Measurements from ENCODE around the gene OSM.

The OSM gene

DNA sequence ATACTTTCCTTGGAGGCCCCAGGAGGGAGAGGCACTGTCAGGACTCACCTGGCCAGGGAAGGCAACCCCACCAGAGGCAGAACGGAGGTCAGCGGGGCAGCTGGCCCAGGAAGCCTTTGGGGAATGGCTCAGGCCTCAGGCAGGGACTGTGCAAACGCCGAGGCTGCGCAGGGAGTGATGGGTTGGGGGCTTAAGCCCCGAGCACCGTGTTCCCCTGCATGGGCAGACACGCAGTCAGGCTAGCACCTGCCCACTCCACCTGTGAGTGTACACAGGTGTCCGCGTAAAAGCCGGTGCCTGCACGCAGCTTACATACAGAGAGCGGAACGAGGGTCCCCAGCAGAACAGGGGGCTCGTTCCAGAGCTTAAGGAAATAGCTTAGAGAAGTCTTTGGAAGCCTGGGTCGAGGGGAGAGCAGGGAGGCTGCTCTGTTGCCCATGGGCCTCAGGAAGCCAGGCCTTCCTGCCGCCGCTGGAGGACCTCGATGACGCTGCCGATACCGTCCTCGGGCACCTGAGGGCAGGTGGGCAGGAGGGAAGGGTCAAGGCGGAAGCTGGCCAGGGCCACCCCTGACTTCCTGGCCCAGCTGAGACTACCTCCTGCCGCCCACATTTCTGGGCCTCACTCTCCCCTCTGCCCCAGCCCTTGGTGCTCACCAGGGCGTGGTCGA, 18.7 kb upstream of the OSM start:
- no peak for DNase-seq (ENCODE audit: low read depth)

DNA sequence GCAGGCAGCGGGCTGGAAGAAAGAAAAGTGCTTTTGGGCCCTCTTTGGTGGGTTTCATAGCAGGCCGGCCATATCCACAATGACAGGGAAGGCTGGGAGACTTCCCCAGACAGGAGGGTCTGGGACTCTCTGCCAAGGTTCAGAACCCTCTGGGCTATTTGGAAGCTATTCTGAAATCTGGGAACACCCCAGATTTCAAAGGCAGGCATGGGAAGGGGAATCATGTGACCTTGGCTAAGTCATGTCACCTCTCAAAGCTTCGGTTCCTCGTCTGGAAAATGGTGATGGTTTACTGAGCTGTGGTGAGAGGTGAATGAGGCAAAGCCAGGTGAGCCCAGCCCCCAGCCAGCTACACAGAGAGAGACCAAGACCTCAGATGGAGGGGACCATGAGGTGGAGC, 18.0 kb upstream of the OSM start:
- no peak for DNase-seq (ENCODE audit: low read depth)

DNA sequence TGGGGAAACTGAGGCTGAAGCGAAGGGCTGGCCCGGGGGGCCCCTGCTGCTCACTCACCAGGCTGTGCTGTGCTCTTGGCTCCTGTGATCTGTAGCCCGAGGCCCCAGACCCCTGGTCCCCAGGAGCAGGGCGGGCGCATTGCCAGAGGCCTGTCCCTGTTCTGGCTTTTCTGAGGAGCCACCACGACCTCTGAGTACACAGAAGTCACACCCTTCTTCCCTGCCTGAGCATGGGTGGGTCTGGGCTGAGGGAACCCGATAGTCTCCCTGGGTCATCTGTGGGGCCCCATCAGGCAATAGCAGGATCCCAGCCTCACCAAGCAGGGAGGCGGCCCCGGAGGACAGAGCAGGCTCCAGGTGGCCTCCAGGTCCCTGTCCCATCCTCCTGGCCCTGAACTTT, 17.5 kb upstream of the OSM start:
- no peak for DNase-seq (ENCODE audit: low read depth)

DNA sequence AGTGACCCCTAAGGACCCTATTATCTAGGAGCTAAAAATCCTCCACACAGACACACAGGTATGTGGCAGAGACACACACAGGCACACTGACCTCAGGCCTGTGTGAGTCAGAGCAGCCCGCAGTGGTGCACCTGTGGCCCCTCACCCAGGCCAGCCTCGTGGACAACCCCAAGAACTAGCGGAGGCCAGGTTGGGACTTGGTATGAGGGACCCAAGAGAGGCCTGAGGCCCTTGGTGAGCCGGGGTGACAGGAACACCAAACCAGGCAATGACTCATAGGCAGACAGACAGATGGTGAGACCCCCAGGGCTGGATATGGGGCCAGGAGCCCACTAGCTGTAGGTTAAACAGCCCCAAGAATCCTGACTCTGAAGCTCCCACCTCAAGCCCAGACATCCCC, 16.7 kb upstream of the OSM start:
- DNase-seq (ENCODE audit: low read depth): no peak

DNA sequence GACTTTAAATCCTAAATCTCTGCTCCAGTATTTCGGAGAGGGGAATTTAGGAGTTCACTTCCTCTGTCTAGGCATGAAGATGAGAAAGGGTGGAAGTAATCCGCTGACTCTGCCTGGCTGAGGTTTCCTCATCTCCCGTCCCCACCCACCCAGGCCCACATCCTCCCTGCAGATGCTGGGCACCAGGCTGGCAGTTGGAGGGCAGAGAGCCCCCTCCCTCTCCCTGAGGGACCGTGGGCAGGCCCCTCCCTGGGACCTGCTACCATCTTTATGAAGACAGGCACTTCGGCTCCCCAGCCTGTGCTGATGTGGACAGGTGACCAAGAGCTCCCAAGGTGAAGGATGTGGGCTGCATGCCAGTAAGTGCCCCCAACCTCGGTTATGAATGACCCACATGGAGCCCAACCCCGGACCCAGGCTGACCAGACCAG, 16.0 kb upstream of the OSM start:
- no peak for DNase-seq (ENCODE audit: low read depth)

DNA sequence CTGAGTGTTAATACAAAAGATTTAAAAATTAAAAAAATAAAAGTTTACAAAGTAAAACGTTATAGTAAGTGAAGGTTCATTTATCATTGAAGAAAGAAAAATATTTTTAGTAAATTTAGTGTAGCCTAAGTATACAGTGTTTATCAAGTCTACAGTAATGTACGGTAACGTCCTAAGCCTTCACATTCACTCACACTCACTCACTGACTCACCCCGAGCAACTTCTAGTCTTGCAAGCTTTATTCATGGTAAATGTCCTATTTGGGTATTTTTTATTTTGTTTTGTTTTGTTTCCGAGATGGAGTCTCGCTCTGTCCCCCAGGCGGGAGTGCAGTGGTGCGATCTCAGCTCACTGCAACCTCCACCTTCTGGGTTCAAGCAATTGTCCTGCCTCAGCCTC, 13.9 kb upstream of the OSM start:
- no peak for DNase-seq (ENCODE audit: low read depth)

DNA sequence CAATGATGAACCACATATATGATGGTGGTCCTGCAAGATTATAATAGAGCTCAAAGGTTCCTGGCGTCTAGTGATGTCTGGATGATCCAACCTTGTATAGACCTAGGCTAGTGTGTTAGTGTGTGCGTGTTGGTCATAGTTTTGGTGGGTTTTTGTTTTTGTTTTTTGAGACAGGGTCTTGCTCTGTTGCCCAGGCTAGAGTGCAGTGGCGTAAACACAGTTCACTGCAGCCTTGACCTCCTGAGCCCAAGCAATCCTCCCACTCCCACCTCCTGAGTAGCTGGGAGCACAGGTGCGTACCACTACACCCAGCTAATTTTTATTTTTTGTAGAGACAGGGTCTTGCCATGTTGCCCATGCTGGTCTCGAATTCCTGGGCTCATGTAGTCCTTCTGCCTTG, 13.3 kb upstream of the OSM start:
- no peak for DNase-seq (ENCODE audit: low read depth)

DNA sequence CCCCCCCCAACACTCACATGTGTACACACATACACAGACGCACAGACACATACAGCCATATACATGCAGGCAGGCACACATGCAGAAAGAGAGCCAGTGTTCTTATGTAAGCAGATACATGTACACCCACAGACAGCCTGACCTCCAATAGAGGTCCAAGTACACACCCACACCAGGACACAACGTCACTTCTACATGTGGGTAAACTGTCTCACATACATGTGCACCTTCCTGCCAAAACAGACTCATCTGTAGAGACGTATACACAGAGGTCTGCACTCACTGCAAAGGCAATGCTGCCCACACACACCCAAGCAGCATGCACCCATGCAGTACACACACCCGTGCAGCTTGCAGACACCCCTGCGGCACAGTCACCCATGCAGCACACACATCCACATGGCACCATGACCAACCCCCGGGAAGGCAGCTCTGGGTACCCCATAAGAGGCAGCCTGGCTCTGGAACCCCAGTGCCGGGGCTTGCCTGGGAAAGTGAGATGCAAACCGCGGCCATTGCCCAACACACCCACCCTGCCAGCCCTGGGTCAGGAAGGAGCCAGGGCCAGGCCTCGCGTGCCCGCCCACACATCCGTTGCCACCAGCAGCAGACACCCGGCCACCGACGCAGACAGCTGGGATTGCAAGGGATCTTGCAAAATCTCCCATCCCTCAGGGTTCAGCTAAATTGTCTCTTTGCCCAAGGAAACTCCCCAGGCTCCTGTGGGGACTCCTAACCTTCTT, 12.6 kb upstream of the OSM start:
- DNase-seq (ENCODE audit: low read depth): no peak

DNA sequence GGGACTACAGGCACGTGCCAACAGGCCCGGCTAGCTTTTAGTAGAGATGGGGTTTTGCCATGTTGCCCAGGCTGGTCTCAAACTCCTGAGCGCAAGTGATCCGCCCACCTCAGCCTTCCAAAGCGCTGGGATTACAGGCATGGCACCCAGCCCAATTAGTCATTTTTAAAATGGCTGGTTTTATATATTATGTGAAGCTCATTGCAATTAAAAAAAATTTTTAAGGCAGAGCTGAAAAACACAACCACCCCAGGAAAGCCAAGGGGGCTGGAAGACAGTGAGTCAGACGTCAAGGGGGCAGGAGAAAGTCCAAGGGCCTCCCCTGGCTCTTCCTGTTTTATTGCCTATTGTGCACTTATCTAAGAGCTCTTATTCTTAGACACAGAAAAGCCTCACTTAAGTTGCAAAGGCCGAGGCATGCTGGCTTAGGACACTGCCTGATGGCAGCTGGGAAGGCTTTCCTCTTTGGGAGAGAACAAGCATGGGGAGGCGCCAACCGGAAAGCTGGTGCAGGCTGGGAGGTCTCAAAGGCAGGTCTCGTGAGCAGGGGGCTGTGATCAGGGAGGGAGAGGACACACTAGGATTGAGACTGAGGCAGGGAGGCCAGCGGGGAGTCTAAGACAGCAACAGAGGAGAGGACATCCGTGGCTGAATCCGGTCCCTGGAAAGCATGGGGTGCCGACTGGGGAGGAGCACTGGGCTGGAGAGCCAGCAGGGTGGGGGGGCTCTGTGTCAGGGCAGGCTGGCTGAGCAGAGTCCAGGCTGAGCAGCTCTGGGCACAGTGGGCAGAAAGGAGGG, 11.1 kb upstream of the OSM start:
- no peak for DNase-seq (ENCODE audit: low read depth)

DNA sequence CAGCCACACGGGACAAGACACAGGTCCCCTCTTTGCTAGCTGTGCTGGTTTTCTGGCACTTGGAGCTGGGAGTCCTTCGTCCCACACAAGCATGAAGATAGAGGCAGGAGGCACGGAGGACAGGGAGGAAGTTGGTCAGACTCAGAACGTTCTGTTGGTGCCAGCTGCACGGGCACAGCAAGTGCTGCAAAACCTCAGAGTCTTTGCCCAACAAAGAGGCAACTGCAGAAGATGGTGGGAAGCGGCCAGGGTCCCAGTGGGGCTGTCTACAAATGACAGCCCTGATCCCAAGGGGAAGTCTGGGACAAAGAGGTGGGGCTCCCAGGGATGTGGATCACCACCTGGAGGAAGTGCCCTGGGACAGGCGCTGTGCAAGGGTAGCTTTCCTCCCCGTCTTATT, 9.4 kb upstream of the OSM start:
- DNase-seq (ENCODE audit: low read depth): no peak

DNA sequence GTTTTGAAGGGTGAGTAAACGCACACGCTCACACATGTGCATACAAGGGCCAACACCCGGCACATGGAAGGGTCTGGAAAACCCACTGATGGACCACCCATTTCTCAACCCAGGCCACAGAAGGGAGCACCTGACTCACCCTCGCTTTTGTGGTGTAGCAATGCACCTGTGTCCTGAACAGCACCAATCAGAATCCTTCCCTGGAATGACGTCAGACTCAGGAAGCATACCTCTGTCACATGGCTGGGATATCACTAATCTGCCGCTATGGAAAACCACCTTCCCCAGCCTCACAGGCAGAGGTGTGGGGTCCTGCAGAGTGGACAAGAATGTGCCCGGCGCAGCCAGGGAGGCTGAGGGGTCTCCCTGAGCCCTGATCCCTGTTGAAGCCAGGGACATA, 9.0 kb upstream of the OSM start:
- DNase-seq (ENCODE audit: low read depth): no peak

DNA sequence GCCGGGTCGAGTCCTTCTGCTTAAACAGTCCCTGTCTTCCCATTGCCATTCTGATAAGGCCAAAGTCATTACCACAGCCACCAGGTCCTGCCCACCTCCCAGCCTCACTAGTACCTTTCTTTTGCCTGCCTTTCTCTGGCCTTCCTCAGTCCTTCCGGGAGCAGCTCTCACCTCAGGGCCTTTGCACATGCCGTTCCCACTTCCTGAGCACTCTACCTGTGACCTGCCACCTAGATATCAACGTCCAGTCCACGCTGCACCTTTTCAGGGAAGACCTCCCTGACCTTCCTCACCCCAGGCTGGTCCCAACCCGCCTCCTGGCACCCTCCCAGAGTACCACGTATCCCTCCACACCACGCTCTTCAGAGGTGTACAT, 7.8 kb upstream of the OSM start:
- no peak for DNase-seq (ENCODE audit: low read depth)

DNA sequence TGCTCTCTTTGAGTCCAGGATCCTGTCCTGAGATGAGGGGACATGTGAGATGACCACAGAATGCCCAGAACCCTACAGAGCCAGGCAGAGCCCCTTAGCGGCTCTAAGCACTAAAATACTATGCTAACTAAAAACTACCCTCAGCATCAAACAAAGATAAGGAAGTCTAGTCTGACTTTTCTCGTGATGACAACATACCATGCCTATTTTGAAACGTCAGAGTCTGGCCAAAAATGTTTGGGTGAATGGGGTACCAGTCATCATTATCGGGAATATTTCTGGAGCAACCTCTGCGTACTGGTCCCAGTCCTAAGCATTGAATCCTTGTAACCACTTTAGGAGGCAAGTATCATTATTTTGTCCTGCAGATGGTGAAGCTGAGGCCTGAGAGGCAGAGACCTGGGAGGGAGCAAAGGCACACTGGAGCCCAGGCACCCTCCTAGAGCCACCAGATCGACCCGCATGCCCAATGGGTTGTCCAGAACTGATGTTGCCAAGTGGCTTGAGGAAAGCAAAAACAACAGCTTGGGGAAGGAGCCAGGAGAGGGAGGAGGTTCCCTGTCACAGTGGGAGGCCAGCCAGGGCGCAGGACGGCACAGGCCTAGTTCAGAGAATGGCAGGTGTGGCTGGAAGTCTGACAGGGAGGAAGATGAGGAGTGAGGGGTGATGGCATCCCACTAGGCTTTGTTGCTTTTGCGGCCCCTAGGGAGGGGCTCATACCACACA, 7.2 kb upstream of the OSM start:
- no peak for DNase-seq (ENCODE audit: low read depth)

DNA sequence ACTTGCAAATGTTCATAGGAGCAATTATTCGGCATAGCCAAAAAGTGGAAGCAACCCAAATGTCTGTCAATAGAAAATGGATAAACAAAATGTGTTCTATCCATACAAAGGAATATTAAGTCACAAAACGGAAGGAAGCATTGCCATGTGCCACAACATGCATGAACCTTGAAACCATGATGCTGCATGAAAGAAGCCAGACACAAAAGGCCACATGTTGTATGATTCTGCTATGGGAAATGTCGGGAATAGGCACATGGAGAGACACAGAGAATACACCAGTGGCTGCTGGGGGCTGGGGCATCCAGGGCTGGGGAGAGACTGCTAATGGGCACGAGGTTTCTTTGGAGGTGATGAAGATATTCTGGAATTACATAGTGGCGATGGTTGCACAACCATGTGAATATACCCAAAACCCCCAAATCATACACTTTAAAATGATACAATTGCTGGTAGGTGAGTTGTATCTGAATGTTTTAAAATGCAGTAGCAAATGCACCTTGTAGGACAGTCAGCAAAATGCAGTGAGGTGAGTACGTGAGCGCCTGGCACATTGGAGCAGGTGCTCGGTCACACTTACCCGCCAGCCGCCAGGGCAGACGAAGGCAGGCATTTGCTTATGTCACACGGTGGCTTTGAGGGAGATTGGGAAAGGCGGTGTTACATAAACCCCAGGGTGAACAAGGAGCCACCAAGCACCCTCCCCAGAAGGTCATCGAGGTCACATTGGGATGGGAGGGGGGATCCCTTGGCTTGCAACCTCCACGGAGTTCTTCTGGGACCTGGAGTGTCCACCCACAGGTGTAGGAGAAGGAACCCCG, 6.3 kb upstream of the OSM start:
- DNase-seq (ENCODE audit: low read depth): no peak

DNA sequence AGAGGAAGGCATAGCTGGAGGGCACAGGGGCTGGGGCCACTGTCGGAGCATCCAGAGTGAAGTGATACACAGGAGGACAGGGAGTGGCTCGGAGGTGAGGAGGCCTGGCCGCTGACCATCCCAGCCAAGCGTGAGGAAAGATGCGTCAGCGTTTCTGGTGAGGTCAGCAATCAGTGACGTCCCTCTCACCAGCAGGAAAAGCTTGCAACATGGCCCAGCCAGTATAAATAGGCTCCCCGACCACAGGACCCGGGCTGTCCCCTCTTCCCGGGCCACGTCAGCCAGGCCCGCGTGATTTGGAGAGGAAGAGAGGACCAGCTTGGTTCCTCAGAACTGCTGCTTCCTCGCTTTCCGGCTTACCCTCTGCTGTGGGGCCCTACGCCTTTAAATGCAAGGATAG, 4.2 kb upstream of the OSM start:
- DNase-seq (ENCODE audit: low read depth): no peak

DNA sequence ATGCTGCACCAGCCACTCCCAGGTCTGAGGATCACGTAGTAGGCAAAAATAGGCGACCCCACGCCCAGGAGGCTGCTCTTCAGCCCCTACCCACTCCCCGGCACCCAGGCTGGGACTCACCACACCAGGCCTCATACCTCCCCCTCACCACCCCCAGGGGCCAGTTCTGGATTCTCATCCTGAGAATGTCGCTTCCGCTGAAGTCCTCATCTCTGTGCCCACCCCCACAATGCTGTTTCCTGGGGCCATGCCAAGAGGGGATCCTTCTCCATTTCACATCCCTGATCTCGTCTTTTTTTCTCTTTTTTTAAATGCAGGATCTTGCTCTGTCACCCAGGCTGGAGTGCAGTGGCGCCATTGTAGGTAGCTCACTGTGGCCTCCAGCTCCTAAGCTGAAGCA, 1.7 kb upstream of the OSM start:
- no peak for DNase-seq (ENCODE audit: low read depth)

DNA sequence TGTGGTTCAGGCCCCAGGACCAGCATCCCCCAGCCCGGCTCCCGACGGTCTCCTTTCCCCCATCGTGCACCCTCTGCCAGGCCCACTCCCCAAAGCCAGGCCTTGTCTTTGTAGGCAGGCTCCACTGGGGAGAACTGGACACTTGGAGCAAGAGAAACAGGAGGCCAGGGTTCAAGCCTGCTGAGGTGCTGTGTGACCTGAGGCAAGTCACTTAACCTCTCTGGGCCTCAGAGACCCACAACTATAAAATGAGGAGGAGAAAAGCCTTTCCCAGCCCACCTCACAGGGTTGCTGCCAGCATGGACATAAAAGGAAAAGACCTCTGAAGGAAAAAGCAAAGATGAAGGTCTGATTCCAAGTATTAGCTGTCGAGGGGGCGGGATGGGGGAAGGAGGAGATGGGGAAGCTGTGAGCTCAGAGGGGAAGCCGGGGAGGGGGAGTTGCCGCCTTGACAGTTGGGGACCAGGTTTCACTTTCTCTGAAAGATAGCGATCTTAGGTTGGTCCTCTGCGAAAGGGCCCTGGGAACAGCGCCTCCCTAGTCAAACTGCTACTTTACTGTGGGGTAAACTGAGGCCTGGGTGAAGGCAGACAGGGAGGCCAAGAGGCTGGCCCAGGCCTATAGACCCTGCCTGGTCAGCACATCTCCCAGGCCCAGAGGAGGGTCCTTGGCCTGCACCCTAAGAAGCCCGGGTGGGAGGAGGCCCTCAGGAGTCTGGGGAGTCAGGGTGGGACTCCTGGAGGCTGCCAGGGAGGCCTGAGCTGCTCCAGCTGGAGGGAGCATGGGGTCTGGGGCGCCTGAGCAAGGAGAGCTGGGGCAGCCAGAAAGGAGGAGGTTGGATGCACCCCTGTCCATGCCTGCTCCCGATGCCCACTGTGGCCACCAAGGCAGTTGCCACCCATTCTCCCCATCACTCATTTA, 991 bp upstream of the OSM start:
- no peak for DNase-seq (ENCODE audit: low read depth)

DNA sequence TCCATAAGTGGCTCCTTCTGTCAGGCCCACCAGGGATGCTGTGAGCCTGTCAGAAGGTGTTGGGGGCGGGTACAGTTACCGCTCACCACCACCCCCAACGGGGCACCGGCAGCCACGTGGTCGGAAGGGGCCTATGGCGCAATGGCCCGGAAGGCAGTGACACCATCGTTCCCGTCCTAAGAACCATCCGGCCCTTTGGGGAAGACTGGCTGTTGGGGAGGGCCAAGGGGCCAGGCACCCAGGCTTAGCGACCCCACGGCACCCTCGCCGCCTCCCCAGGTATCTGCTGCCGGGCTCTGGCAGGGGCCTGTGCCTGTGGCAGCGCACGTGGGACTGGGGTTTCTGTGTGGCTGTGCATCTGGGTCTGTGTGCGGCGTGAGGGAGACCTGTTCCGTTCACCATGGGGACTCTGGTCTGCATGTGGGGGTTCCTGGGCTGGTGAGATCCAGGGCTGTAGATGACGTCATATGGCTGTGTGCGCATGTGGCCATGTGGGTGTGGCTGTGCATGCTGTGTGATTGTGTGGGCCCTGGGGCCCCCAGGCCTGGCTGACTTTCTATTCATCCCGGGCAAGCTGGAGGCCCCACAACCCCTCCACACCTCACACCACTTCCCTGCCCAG, 717 bp downstream of the OSM start:
- DNase-seq (ENCODE audit: low read depth): no peak

DNA sequence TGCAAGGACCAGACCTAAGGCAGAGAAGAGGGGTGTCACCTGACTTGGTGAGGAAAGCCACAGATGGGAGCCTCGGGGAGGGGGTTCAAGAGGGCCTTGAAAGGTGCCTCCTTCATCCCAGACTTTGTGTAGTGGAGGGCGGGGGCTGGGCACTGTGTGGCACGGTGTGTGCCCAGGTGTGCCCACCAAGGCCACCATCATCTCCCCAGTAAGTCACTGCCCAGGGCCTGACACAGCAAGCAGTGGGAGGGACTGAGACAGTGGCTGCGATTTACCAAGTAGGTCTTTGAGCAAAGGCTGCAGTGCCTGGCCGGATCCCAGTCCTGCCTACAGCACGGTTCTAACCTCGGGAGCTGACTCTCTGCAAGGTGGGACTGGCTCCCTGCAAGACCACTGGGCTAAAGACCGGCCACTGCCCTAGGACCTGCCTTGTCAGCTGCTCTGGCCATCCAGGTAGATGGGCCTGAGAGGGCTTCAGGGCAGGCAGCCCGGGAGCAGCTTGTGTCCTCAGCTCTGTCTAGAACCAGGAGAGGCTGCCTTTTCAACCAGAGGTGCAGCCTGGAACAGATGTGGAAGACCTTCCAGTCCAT, 1.4 kb downstream of the OSM start:
- DNase-seq (ENCODE audit: low read depth): no peak

DNA sequence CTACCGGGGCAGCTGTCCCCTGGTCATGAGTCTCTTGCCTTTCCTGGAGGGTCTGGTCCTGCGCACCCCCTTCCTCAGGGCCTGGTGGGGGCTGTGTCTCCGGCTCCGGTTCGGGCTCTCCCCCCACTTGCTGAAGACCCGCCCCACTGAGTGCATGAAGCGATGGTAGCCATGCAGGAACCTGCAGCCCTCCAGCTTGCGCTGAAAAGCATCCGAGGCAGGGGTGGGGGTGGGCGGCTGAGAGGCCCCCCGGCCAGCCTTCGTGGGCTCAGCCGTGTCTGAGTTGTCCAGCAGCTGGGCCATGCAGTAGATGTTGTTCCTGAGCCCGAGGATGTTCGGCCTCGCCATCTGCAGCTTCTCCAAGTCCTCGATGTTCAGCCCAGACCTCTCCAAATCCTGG, 2.8 kb downstream of the OSM start:
- DNase-seq (ENCODE audit: low read depth): no peak
